KMS-11 (cell line): ENCODE measurements around the gene SUPT3H.

Experiments used
- H2AFZ ChIP-seq: fragments of 200-600 bp; sonication (generic); 2 replicates; pipeline ENCODE4 v1.6.1; 2016; ENCODE audit warnings: antibody characterized with exemption, mixed run types, low read depth
- H3K27ac ChIP-seq: fragments of 200-600 bp; sonication (generic); 2 replicates; pipeline ENCODE4 v1.6.1; 2016; ENCODE audit warnings: mild to moderate bottlenecking, mixed run types
- H3K27me3 ChIP-seq: fragments of 200-600 bp; sonication (generic); 2 replicates; pipeline ENCODE4 v1.6.1; 2017; ENCODE audit warnings: mild to moderate bottlenecking, low read depth, mixed run types, moderate library complexity; ENCODE audit not compliant: insufficient read depth
- H3K36me3 ChIP-seq: fragments of 200-600 bp; sonication (generic); 2 replicates; pipeline ENCODE4 v1.6.1; 2017; ENCODE audit warnings: mild to moderate bottlenecking, mixed run types; ENCODE audit not compliant: insufficient read depth
- H3K4me1 ChIP-seq: fragments of 200-600 bp; sonication (generic); 2 replicates; pipeline ENCODE4 v1.6.1; 2016; ENCODE audit warnings: mild to moderate bottlenecking, low read depth, mixed run types; ENCODE audit not compliant: poor library complexity, severe bottlenecking
- H3K4me2 ChIP-seq: fragments of 200-600 bp; sonication (generic); 2 replicates; pipeline ENCODE4 v1.7.0; 2016; ENCODE audit warnings: mild to moderate bottlenecking, mixed run types
- H3K4me3 ChIP-seq: fragments of 200-600 bp; sonication (generic); IDR thresholded peaks from 2 replicates; pipeline ENCODE4 v1.6.1; 2017; ENCODE audit warnings: low read depth, low read length, mixed read lengths; ENCODE audit not compliant: insufficient read depth
- H3K79me2 ChIP-seq: fragments of 200-600 bp; sonication (generic); 2 replicates; pipeline ENCODE4 v1.6.1; 2016; ENCODE audit warnings: low read depth, mixed run types; ENCODE audit not compliant: insufficient read depth
- H3K9ac ChIP-seq: fragments of 200-600 bp; sonication (generic); 2 replicates; pipeline ENCODE4 v1.6.1; 2016; ENCODE audit warnings: mild to moderate bottlenecking, mixed run types
- H4K20me1 ChIP-seq: fragments of 200-600 bp; sonication (generic); 2 replicates; pipeline ENCODE4 v1.6.1; 2016; ENCODE audit warnings: mild to moderate bottlenecking, mixed run types; ENCODE audit not compliant: insufficient read depth
- TF ChIP-seq, protein P1 (sequence below): fragments of 200-600 bp; sonication (generic); conservative IDR thresholded peaks from 2 replicates; pipeline ENCODE4 v1.6.1; 2017; ENCODE audit warnings: low read depth, mild to moderate bottlenecking, antibody characterized with exemption, low read length, moderate library complexity, mixed read lengths

Gene SUPT3H

DNA sequence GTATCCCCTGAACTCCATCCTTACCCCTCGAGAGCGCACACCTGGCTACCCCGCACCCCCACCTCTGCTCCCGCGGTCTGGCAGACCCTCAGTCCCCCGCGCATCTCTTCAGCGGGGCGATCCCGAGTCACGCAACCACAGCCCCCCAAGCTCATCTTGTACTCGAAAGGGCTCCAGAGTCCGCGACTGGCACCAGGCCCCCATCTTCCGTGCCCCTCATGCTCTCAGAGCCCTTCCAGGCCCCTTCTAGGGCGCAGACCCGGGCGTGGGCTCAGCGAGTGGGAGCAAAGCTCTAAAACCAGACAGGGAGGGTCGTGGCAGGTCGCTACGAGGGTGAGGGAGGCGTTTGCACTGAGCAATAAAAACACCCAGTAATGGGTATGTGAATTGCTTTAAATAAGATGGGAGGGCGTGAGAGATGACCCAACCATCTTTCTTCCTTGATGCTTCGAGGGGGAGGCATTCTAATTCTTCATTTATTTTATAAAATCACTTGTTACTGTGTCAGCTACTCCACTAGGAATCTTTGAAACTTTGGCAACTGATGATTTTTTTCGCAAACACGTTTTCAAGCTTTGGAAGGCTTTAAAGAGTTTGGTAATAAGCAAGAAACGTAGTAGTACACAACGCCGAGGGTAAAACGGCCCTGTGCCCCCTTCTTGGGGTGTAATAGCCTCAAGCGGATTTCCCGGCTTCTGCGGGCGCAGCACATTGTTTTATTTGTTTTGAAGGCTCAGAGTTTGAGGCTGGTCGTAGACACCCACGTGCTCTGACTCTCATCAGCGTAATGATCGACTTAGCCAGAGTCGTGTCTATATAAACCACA is 42.6 kb upstream of the SUPT3H start:
- TF ChIP-seq, protein P1, sequence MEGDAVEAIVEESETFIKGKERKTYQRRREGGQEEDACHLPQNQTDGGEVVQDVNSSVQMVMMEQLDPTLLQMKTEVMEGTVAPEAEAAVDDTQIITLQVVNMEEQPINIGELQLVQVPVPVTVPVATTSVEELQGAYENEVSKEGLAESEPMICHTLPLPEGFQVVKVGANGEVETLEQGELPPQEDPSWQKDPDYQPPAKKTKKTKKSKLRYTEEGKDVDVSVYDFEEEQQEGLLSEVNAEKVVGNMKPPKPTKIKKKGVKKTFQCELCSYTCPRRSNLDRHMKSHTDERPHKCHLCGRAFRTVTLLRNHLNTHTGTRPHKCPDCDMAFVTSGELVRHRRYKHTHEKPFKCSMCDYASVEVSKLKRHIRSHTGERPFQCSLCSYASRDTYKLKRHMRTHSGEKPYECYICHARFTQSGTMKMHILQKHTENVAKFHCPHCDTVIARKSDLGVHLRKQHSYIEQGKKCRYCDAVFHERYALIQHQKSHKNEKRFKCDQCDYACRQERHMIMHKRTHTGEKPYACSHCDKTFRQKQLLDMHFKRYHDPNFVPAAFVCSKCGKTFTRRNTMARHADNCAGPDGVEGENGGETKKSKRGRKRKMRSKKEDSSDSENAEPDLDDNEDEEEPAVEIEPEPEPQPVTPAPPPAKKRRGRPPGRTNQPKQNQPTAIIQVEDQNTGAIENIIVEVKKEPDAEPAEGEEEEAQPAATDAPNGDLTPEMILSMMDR = no peak
- Histone ChIP-seq H3K4me2 (peak overlapping the region; percentile 94), H3K4me3 (no peak overlapping the region), H2AFZ (peak overlapping the region; percentile 37; the same call in 1 of the 2 replicates), H3K27ac (peak overlapping the region; percentile 95), H3K36me3 (peaks cover 10% of the 10 kb centered on the region; the same call in 1 of the 2 replicates), H3K4me1 (peaks cover 38% of the 10 kb centered on the region), H3K27me3 (no peaks in the 10 kb centered on the region), H3K79me2 (peaks cover 89% of the 10 kb centered on the region), H3K9ac (peak overlapping the region; percentile 99), H4K20me1 (no peaks in the 10 kb centered on the region)

DNA sequence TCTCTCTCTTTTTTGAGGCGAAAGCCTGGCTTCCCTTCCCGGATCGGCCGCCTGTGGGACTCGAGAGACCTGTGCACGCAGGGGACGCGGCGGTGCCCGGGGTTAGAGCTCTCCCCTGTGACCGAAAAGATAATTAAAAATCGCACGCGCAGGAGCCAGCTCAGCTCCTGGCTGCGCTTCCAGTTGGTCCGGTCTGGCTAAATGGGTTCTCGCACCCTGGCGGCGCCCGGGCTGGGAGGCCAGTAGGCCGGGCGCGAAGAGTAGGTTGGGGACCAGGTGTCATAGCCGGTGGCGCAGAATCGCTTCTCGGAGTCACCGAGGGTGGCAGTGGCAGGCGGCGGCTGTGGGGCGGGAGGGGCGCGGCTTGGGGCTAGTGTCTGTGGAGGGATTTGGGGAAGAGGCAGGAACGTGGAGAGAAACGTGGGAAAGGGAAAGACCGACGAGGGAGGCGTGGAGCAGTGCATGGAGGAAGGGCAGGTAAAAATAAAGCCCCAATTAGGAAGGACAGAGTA is 41.9 kb upstream of the SUPT3H start:
- peak overlapping the region; percentile 99 for H3K9ac ChIP-seq
- no peaks in the 10 kb centered on the region for H4K20me1 ChIP-seq

DNA sequence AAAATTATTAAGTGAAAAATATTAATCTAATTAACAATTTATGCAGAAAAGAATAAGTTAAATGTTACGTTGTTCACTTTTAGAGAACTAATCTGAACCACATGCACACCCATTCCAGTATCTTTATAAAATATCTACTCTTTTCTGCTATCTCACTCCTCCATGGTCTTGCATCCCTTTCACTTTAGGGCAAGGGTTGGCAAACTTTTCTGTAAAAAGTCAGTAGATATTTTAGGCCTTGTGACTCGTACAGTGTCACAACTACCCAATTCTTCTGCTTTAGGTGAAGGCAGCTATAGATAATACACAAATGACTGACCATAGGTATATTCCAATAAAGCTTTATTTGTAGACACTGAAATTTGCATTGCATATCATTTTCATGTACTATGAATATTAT is 39.7 kb upstream of the SUPT3H start:
- TF ChIP-seq, protein P1 = no peak
- no peaks in the 10 kb centered on the region for H3K27me3 ChIP-seq
- H4K20me1 ChIP-seq = no peaks in the 10 kb centered on the region

More for the DNA sequence above, 41.9 kb upstream of the SUPT3H start:
- peaks cover 10% of the 10 kb centered on the region; the same call in 1 of the 2 replicates for H3K36me3 ChIP-seq
- peaks cover 82% of the 10 kb centered on the region for H3K79me2 ChIP-seq
- H3K4me3 ChIP-seq = no peak overlapping the region
- TF ChIP-seq, protein P1 = peak; percentile 44
- peaks cover 45% of the 10 kb centered on the region for H3K4me1 ChIP-seq
- H3K27me3 ChIP-seq = no peaks in the 10 kb centered on the region
- peak overlapping the region; percentile 94 for H3K4me2 ChIP-seq
- H3K27ac ChIP-seq = peak overlapping the region; percentile 95
- H2AFZ ChIP-seq = peak overlapping the region; percentile 37

DNA sequence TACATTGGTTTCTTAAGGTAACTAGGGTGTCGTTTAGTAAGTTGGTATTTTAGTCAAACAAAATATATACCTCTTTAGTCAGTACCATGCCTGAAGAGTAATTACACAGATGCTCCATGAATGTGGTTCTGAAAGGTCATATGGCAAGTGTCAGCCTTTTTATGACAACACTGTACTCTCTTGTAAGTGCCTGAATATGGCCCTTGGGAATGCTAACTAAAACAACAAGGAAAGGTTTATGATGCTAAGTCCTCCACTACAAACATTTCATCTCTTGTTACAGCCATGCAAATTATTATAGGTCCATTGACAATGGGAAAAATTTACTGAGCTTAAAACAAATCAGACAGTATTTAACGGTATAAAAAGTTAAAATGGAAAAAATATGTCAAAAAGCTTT is 39.0 kb upstream of the SUPT3H start:
- Histone ChIP-seq H3K27me3 (no peaks in the 10 kb centered on the region), H3K4me2 (peak overlapping the region; percentile 94; the same call in 1 of the 2 replicates), H3K9ac (no peak overlapping the region), H3K4me1 (peaks cover 46% of the 10 kb centered on the region), H3K27ac (0 out of 2 replicates have a peak overlapping the region, but pooled peaks have one; percentile 12), H3K4me3 (no peak overlapping the region), H4K20me1 (no peaks in the 10 kb centered on the region), H2AFZ (no peak overlapping the region), H3K79me2 (peaks cover 55% of the 10 kb centered on the region), H3K36me3 (no peaks in the 10 kb centered on the region)
- TF ChIP-seq, protein P1 = no peak

More for the DNA sequence above, 39.7 kb upstream of the SUPT3H start:
- peaks cover 60% of the 10 kb centered on the region for H3K79me2 ChIP-seq
- H3K27ac ChIP-seq = peak overlapping the region; percentile 95; the same call in 1 of the 2 replicates
- H3K36me3 ChIP-seq = no peaks in the 10 kb centered on the region
- H3K4me1 ChIP-seq = peaks cover 46% of the 10 kb centered on the region
- no peak overlapping the region for H3K9ac ChIP-seq
- H3K4me3 ChIP-seq = no peak overlapping the region
- peak overlapping the region; percentile 94; the same call in 1 of the 2 replicates for H3K4me2 ChIP-seq
- no peak overlapping the region for H2AFZ ChIP-seq
